ENCODE results near the gene DIAPH2. TPM values are rescaled to one million over a fixed set of nuclear protein-coding genes. Genes with fewer than 3 reads are reported as not detected.

DIAPH2 gene
- total RNA-seq, 1 experiment from 2014 or later: 15.9 TPM

GRCh38 chrX:97616883-97617530, 932.4 kb downstream of the DIAPH2 start:
- ATAC-seq (no peak), DNase-seq (ENCODE audit: low spot score) (no peak)
- Mint-ChIP-seq H3K27ac (no peak overlapping the region), H3K27me3 (ENCODE audit: low read depth) (no peaks in the 10 kb centered on the region), H3K4me3 (no peak overlapping the region), H3K9me3 (no peaks in the 10 kb centered on the region), H3K4me1 (no peaks in the 10 kb centered on the region), H3K36me3 (no peaks in the 10 kb centered on the region)
- POLR2A ChIA-PET: no interaction called here
- CTCF ChIA-PET: no interaction called here
- no peak for TF ChIP-seq HMGXB4 (CRISPR knock-in tag; IDR thresholded peaks at IDR 0.05)
- no peak for TF ChIP-seq FOXP1 (CRISPR knock-in tag; IDR thresholded peaks at IDR 0.05; ENCODE audit: borderline replicate concordance)
- TF ChIP-seq PRRX2 (CRISPR knock-in tag; IDR thresholded peaks at IDR 0.05): no peak
- no peak for TF ChIP-seq USF1 (CRISPR knock-in tag; IDR thresholded peaks at IDR 0.05)
- no peak for TF ChIP-seq ZNF219 (CRISPR knock-in tag; IDR thresholded peaks at IDR 0.05; ENCODE audit: borderline replicate concordance)
- no peak for TF ChIP-seq FOXP4 (CRISPR knock-in tag; IDR thresholded peaks at IDR 0.05)
- no peak for TF ChIP-seq TEAD1 (CRISPR knock-in tag; IDR thresholded peaks at IDR 0.05)
- TF ChIP-seq ATF6 (CRISPR knock-in tag; IDR thresholded peaks at IDR 0.05): no peak
- no peak for TF ChIP-seq TEAD4 (CRISPR knock-in tag; IDR thresholded peaks at IDR 0.05)
- TF ChIP-seq ZNF671 (CRISPR knock-in tag; IDR thresholded peaks at IDR 0.05): no peak
- no peak for TF ChIP-seq GTF2I (CRISPR knock-in tag; conservative IDR thresholded peaks at IDR 0.05)
- TF ChIP-seq ZNF121 (CRISPR knock-in tag; IDR thresholded peaks at IDR 0.05): no peak
- no peak for TF ChIP-seq ZBTB43 (CRISPR knock-in tag; IDR thresholded peaks at IDR 0.05)
- no peak for TF ChIP-seq HMGA2 (CRISPR knock-in tag; IDR thresholded peaks at IDR 0.05)
- TF ChIP-seq GABPB1 (CRISPR knock-in tag; IDR thresholded peaks at IDR 0.05): no peak
- TF ChIP-seq E2F4 (CRISPR knock-in tag; IDR thresholded peaks at IDR 0.05; ENCODE audit: borderline replicate concordance, low read depth): no peak
- no peak for TF ChIP-seq ZNF423 (CRISPR knock-in tag; IDR thresholded peaks at IDR 0.05)
- no peak for TF ChIP-seq ERG (CRISPR knock-in tag; IDR thresholded peaks at IDR 0.05)
- no peak for TF ChIP-seq ZNF425 (CRISPR knock-in tag; conservative IDR thresholded peaks at IDR 0.05)
- no peak for TF ChIP-seq PRDM15 (CRISPR knock-in tag; IDR thresholded peaks at IDR 0.05)
